K562 (cell line): Measurements from ENCODE around the gene TM9SF4.

Source experiments
- HDAC1 ChIP-seq, 2 experiments: fragments of 450-650 bp; IDR thresholded peaks; 2 replicates each; pipeline ENCODE4 v1.6.1; 2016 to 2017; ENCODE audit warnings: inconsistent platforms in 1 of 2, mild to moderate bottlenecking in 1 of 2, moderate library complexity in 1 of 2
- TCF7L2 ChIP-seq: fragments of 150-350 bp; IDR thresholded peaks from 2 replicates; pipeline ENCODE4 v1.6.1; 2016; ENCODE audit warnings: low read depth, mild to moderate bottlenecking, low read length, moderate library complexity
- TGIF2 ChIP-seq: sonication (generic); formaldehyde crosslinking; IDR thresholded peaks from 2 replicates; pipeline ENCODE4 v1.8.1; 2022; ENCODE audit warnings: mild to moderate bottlenecking, missing genetic modification reagents, moderate library complexity
- TF ChIP-seq, protein P1 (sequence below), 3 experiments: IDR thresholded peaks in 2 of 3; conservative IDR thresholded peaks in 1 of 3; 2 replicates each; pipeline ENCODE4 v1.5.1; 2011 to 2012; ENCODE audit warnings: low read length in 3 of 3, mild to moderate bottlenecking in 3 of 3, control low read depth in 2 of 3, improper control_type of control experiment in 1 of 3, inconsistent platforms in 1 of 3, low read depth in 1 of 3, mixed read lengths in 1 of 3, moderate library complexity in 1 of 3; ENCODE audit not compliant: insufficient read depth in 2 of 3

DNA sequence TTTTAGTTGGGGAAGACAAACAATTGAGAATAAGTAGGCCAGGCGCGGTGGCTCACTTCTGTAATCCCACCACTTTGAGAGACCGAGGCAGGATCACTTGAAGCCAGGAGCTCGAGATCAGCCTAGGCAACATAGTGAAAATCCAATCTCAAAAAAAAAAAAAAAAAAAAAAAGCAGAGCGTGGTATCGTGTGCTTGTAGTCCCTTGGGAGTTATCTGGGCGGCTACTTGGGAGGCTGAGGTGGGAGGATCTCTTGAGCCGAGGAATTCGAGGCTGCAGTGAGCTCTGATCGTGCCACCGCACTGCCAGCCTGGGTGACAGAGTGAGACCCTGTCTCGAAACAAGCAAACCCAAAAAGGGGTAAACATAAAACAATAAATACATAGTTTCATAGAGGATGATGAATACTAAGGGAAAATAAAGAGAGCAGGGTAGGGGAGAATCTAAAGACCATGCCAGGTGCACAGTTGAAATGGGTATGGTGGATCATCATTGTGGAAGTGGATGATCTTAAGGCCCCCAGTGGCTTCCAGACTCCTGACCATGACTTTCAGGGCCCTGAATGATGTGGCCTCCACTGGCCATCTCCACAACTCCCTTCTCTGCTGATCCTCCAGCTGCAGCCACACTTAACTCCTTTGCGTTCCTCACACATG is 99.1 kb downstream of the TM9SF4 start:
- TF ChIP-seq HDAC1 (IDR thresholded peaks at IDR 0.05) (no peak), TGIF2 (CRISPR knock-in tag) (no peak), TCF7L2 (no peak)
- TF ChIP-seq, protein P1, sequence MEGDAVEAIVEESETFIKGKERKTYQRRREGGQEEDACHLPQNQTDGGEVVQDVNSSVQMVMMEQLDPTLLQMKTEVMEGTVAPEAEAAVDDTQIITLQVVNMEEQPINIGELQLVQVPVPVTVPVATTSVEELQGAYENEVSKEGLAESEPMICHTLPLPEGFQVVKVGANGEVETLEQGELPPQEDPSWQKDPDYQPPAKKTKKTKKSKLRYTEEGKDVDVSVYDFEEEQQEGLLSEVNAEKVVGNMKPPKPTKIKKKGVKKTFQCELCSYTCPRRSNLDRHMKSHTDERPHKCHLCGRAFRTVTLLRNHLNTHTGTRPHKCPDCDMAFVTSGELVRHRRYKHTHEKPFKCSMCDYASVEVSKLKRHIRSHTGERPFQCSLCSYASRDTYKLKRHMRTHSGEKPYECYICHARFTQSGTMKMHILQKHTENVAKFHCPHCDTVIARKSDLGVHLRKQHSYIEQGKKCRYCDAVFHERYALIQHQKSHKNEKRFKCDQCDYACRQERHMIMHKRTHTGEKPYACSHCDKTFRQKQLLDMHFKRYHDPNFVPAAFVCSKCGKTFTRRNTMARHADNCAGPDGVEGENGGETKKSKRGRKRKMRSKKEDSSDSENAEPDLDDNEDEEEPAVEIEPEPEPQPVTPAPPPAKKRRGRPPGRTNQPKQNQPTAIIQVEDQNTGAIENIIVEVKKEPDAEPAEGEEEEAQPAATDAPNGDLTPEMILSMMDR (IDR thresholded peaks at IDR 0.05 in 2 of 3, conservative IDR thresholded peaks at IDR 0.05 in 1 of 3; ENCODE audit: insufficient read depth in 2 of 3, low read depth in 1 of 3, low read length in 3 of 3): no peak
